Measurements from ENCODE around the gene ASB2.

The ASB2 gene

DNA sequence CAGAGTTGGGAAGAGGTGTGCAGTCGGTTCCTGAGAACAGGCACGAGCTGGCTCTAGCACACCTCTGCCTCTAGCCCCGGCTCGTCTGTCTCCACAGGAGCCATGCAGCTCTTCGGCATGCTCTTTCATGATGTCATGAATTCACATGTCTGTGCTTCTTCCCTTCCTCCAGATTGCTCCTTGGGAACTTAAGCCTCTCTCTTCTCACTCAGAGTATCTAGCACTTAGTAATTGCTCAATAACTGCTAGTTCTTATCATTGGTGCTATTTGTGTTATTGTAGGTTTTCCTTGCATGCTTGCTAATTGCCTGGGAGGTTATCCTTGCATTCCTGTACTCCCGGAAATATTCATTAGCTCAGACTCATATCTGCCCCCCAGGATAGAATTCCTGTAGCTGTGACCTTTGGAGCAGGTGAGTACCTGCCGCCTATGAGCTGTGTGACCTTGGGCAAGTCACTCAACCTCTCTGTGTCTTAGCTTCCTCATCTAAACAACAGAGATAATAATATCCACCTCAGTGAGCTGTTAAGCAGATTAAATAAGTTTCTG lies 29.8 kb downstream of the ASB2 start:
- DNase-seq: no peak

DNA sequence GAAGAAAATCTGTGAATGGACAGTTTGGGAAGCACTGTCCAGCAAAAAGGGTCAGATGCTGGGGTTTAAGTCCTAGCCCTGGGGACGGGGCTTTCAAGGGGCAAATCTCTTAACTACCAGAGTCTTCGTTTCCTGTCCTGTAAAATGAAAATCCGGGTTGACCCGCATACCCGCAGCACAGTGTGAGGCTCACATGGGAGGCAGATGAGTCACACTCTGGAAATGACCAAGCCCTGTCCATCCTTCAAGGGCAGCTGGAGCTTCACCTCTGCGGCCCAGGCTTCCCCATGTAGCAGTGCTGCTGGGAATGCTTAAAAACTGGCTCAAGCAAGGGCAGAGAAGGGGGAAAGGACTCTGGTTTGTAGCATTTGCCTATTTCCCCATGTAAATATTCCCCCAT lies 30.3 kb downstream of the ASB2 start:
- DNase-seq: no peak

DNA sequence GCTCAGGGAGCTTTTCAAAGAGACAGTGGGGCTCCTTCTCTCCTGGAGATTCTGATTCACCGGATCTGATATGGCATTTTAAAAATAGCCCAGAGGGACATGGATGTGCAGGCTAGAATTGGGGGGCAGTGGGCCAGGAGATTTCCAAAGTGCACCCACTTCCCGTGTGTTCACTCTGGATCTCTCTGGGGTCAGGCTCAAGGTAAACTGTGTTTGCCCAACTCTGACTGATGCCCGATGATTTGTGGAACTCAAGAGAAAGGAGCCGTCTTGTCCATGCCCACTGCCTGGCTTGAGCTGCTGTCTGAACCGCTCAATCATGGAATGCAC lies 31.3 kb downstream of the ASB2 start:
- DNase-seq: no peak

DNA sequence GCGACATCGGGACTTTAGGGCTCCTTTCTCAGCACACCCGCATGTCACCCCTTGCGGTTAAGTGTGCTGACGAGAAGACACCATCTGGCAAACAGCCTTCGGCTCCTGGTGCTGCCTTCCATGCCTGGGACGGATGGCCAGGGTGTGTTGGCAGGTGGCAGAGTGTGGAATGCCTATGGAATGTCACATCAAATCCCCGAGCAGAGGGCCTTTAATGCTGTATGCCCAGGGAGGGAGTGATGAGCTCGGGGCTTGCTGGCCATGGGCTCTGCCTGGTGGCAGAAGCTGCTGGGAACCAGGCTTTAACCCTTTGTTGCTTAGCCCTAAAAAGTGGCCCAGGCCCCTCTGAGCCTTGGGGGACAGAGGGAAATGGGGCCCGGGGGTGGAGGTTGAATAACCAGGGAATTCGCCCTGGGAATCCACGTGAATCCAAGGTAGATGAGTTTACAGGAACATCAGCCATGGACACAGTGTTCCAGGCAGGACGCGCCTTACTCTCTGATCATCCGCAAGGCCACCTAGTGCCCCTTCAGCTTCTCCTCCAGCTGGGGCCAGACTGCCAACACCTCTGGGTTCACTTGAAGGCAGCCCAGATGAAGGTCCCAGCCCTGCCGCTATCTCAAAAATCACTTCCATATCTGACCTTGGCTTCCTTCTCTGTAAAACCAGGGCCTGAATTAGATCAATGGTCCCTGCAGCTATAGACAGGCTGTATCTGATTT lies 31.9 kb downstream of the ASB2 start:
- no peak for DNase-seq

DNA sequence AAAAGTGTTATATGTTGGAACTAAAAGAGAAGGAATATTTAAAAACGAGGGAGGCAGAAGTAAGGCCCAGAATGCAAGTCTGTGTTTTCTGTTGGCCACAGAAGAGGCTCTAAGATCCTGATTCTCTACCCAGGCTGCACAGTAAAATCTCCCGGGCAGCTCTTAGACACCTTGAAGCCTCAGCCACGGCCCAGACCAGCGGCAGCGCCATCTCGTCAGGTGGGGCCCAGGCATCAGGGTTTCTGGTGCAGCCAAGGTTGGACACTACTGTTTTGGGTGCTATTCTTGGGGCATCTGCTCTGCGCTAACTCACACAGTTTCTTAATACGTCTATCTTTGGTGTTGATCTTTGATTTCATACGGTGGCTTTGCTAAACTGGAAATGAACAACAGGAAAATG lies 32.4 kb downstream of the ASB2 start:
- no peak for DNase-seq

DNA sequence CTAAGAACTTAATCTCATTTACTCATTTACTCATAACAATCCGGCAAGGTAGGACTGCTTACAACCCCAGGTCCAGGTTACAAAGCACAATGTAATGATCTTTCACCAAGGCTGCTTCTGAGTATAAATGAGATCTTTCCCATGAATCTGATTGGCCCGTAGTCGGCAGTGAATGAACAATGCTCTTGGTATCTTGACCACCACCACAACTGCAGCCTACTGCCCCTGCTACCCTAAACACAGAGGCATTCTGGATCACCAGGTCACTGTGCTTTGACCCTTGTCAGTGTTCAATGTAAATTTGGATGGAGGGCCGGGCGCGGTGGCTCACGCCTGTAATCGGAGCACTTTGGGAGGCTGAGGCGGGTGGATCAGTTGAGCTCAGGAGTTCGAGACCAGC lies 33.3 kb downstream of the ASB2 start:
- DNase-seq: no peak

DNA sequence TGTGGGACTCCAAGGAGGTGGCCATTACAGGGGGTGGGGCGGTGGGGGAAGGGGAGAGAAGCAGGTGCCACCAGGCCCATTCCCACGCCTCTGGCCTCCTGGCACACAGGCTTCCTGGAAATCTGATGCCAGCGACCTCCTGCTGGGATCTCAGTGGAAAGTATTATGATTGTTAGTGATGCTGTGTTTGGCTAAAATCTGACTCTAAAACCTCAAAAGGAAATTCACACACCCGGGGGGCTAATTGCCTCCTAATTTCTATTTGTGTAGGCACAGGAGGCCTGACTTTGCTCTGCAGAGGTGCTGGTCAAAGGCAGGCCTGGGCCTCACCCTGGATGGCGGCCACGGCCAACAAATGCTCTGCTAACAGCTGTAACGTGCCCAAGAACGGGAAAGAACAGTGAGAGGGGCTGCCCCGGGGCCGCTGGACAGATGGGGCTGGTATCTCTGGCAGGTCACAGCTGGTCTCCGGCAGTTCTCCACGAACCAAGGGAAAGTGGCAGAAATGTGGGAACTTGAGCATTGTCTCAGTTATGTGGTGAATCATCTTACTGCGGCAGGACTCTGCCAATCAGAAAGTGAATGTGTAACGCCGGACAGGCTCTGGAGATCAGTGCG lies 35.0 kb downstream of the ASB2 start:
- DNase-seq: no peak

DNA sequence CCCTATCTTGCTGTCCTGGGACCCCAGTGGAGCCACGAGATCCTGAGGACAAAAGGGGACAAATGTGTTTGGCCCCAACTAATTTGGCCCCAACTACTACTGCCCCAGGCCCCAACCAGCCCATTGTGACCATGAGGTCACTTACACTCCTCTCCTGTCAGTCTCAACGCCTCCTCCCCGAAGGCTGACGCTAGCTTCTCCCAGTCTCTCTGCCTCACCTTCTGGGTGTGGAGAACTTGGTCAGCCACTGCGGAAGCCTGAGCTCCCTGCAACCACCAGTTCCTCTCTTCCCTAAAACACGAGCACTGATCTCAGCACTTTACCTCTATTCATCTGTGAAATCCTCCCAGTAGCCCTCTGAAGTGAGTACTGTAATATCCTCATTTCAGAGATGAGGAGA lies 35.9 kb downstream of the ASB2 start:
- DNase-seq: no peak

DNA sequence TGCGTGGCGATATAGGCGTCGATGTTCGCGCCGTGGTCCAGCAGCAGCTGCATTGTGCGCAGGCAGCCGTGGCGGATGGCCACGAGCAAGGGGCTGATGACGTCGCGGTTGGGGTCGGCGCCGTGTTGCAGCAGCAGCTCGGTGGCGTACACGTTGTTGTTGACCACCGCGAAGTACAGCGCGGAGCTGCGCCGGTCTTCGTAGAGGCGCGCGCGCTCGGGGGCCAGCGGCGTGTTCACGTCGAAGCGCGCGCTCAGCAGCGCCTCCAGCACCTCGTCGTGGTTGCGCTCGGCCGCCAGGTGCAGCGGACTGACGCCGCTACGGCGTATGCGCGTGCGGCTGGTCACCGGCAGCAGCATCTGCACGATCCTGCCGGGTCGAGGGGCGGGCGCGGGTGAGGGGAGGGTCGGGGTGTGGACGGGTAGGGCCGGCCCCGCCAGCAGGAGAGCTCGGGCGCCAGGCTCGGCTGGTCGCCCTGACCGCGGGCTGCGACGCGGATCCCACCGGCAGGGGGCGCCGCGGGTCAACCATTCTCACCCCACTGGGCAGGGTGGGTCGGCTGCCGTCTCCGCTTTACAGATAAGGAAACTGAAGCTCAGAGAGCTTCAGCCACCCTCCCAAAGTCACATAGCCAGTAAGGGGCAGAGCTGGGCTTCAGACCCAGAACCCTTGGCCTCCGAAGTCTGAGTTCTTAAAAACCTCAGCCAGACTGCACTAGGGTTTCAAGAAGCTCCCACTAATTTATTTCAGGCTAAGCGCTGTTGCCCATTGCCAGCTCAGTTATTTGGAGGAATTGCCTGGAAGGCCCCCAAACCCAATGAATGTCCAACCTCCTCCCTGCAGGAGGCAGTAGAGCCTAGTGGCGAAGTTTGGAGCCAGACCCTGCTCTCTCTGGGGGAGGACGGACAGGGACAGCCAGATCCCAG lies 36.8 kb downstream of the ASB2 start:
- peak; percentile 90 for DNase-seq

DNA sequence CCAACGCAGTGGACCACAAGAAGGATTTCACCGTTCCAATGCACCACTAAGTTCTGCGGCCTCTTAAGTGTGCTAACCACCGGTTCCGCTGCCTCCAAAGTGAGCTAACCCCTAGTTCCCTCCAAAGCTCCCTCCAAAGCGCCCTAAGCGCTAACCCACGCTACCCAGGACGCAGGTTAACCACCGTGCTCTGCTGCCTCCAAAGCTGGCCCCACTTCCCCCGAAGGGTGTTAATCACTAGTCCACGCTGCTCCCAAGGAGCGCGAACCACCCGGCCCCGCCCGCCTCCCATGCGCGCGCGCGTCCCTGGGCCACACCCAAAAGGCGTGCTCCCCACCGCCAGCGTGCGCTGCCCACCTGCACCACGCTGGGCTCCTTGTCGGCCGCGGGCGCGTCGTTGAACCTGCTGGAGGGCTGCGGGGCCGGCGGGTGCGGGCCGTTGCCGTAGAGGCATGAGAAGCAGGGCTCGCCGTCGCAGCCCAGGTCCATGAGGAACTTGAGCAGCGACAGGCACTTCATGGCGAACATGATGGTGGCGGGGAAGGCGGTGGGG lies 37.5 kb downstream of the ASB2 start:
- DNase-seq: no peak

DNA sequence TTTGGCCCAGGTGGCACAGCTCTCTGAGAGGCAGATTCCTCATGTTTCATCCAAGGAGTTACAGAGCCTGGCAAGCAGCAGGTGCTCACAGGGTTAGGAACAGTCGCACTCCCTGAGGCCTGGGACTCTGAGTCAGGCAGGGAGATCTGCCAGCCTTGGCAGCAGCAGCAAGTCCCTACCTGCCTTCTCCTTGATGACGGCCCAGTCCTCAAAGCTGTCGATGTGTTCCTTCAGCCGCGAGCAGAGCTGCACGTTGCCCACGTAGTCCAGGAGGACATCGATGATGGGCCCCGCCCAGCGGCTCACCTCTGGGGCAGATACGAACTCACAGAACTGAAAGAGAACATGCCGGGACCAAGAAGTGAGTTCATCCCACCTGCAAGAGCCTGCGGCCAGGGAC lies 38.9 kb downstream of the ASB2 start:
- DNase-seq: no peak

DNA sequence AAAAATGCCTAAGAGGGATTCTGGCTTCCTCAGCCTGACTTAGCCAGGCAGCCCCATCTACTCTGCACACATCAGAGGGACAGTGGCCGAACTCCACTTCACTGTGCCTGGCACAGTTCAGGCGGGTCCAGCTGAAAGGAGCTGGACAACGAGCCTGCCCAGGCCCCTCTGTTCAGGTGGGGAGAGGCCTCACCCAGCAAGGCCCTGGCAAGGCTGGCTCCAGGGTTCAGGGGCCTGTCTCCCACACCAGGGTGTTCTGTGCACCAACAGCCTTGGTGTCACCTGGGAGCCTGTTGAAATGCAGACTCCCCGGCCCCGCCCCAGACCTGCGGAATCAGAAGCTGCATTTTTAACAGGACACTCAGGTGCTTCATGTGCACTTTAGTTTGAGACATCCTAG lies 39.4 kb downstream of the ASB2 start:
- no peak for DNase-seq

DNA sequence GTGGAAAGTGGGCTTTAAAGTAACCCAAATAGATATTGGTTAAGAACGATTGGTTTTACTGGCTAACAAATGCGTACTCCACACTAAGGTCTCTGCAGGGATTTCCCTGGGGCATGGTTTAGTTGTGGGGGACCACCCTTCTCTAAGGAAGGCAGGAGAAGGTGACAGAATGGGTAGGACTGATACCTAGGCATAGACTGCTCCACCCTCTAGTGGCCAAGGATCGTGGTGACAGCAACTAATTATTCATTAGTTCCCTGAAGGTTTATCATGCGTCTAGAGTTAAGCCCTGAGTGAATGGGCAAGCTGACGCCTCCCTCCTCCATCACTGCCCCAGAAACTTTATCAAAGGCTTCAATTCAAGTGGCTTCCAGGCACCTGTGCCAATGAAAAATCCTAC lies 40.1 kb downstream of the ASB2 start:
- peak; percentile 28 for DNase-seq

DNA sequence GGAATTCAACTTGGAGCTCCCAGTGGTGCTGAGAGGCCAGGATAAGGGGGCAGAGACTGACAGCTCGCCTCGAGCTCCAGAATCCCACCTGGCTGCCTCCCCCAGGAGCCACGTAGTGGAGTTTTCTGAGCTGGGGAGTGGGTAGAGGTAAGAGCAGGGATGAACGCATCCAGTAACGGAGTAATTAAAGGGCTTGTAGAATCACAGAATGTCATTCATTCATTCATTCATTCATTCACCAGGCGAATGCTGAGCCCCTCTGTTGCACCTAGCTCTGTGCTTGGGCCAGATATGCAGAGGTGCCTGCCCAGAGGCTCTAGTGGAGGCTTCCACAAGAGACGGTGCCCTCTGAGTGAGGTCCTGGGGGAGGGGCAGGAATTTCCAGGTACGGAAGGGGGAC lies 41.2 kb downstream of the ASB2 start:
- DNase-seq: no peak

DNA sequence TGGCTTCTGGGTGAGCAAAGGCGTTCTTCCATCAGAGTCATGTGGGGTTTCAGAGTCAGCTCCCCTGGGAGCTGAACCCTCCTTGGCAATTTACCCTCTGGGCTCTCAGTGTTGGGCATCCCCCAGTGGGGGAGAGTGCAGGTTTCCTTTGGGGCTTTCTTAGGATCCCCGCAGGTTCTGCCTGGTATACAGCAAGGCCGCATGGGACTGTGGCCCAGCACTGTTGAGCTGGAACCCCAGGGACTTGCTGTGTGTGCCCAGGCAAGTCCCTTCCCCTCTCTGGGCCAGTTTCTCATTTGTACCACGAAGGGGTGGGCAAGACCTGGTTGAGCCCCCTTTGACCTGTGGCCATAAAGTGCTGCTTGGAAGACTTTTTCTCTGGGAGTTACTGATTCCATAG lies 43.7 kb downstream of the ASB2 start:
- DNase-seq: no peak

DNA sequence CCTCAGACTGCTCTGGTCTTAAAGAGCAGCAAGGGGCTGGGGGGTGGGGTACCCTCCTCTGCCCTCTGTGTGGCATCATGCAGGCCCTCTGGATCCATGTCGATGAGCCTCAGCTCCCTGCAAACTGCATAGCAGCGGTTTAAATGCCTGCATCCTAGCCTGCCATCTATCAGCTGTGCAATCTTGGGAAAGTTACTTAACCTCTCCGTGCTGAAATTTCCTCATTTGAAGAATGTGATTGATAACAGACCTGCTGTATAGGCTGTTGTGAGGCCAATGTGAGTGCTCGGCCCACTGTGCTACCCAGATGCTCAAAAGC lies 45.4 kb downstream of the ASB2 start:
- no peak for DNase-seq

DNA sequence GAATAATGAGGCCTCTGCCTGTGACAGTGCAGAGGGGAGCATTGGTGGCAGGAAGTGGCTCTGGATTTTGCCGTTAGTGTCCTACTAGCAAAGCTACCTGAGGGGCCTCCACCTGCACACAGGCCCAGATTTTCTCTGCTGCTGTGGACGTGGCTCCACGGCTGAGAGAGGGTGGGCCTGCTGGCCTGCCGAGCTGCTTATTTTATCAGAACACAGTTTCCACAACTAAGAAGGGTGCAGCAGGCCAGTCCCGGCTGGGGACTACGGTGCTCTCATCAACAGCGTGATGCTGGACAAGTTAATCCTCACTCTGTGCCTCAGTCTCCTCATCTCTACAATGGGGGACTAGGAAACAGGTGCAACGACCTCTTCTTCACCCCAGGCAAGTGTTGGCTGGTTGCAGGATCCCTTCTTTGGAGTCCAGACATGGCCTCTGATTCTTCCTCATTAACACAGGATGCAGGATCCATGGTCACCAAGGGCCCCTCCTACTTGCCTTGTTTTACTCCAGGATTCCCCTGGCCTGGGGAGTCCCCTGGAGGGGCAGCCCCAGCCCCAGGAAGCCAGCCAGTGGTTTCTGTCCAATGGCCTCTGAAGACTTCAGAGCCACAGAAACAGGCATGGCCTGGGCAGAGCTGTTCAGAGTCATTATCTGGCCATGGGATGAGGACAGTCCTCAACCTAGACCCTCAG lies 45.9 kb downstream of the ASB2 start:
- DNase-seq: no peak

DNA sequence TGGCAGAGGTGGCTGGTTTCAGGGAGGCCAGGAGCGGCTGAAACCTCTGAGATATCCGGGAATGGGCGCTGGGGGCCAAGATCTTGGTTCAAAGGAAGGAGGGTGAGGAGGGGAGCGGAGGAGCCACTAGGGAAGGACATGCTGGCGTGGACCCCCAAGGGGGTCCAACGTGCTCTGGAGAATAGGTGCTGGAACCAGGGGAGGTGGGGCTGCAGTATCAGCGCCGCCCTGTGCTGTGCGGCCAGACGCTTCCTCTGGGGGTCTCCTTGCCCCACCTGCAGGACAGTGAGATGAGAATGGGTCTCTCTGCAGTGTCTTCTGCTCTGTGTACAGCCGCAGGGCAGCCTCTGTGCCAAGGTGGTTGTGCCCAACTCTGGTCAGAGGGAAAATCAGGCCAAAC lies 46.7 kb downstream of the ASB2 start:
- no peak for DNase-seq

DNA sequence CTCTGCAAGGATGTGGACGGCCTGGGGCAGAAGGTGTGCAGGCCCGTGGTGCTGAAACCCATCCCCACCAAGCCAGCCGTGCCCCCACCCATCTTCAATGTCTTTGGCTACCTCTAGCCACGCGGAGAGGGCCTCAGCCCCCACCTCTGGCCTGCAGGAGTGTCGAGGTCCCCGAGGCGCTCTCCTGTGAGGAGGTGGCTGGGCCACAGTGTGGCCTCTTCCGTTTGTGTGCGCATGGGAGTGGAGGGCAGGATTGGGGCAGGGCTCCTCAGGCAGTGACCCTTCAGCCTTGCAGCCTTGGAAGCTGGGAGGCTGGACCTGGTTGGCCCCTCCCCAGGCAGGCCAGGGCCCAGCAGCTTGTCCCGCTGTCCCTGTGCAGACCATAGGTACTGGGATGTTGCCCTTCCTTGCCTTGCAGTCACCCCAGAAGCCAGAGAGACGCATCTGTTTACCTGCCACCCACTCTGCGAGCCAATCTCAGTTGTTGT lies 47.3 kb downstream of the ASB2 start:
- DNase-seq: no peak

DNA sequence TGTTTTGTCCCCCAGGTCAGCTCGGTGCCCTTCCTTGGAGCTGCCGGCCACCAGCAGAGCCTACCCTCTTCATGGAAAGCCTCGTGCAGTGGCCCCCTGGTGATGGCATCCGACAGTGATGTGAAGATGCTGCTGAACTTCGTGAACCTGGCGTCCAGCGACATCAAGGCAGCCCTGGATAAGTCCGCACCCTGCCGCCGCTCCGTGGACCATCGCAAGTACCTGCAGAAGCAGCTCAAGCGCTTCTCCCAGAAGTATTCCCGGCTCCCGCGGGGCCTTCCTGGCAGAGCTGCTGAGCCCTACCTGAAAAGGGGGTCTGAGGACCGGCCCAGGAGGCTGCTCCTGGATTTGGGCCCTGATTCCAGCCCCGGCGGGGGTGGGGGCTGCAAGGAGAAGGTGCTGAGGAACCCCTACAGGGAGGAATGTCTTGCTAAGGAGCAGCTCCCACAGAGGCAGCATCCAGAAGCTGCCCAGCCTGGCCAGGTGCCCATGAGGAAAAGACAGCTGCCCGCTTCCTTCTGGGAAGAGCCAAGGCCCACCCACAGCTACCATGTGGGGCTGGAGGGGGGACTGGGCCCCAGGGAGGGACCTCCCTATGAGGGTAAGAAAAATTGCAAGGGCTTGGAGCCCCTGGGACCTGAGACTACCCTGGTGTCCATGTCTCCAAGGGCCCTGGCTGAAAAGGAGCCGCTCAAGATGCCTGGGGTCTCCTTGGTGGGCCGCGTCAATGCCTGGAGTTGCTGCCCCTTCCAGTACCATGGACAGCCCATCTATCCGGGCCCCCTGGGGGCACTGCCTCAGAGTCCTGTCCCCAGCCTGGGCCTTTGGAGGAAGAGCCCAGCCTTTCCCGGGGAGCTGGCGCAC lies 48.0 kb downstream of the ASB2 start:
- no peak for DNase-seq

DNA sequence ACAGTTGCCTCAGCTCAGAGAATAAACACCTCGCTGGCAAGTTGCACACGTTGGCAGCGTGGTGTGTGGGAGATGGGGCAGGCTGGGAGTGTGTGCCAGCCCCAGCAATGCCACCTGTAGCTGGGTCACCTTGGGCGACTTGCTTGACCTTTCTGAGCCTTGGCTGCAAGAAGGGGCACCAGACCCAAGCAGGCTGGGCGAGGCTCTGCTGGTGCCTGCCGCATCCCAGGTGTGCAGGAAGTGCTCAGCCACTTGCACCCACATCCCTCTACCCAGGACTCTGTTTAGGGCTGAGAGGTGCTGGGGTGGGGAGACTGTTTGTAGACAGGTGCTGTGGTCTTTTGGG lies 48.6 kb downstream of the ASB2 start:
- DNase-seq: no peak

Data from CD4-positive, alpha-beta T cell treated with Interleukin-17A for 1 hour (primary cell).